MV-4-11 (cell line): ENCODE measurements around the gene DLG3.

Experiments used
- DNase-seq: peaks from one replicate; lab custom pipeline; 2025; lab: John Stamatoyannopoulos, UW

Gene DLG3

GRCh38 chrX:70437921-70438665 is 6.5 kb upstream of the DLG3 start:
- DNase-seq, result no peak

GRCh38 chrX:70439016-70439415 is 5.6 kb upstream of the DLG3 start:
- DNase-seq, result peak; percentile 40

GRCh38 chrX:70442224-70442623 is 2.4 kb upstream of the DLG3 start:
- DNase-seq, result no peak

DNA sequence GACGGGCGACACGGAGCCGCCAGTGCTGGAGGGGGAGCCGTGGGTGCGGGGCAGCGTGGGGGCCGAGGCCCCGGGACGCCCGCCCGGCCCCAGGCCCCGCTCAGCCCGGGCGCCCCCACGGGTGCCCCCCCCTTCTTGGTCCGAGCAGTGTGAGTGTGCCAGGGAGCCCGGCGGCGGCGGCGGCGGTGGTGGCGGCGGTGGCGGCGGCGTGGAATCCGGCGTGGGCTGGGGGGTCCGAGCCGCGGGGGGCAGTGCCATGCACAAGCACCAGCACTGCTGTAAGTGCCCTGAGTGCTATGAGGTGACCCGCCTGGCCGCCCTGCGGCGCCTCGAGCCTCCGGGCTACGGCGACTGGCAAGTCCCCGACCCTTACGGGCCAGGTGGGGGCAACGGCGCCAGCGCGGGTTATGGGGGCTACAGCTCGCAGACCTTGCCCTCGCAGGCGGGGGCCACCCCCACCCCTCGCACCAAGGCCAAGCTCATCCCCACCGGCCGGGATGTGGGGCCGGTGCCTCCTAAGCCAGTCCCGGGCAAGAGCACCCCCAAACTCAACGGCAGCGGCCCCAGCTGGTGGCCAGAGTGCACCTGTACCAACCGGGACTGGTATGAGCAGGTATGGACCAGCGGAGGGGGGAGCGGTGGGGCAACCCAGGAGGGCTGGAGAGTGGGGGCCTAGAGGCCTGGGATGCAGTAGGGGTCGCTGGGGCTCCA is 466 bp downstream of the DLG3 start:
- no peak for DNase-seq

- DNase-seq, result no peak
Observed at GRCh38 chrX:70445951-70446350, 1.3 kb downstream of the DLG3 start.

- DNase-seq, result no peak
Observed at GRCh38 chrX:70446380-70447350, 2.0 kb downstream of the DLG3 start.

GRCh38 chrX:70449457-70449966 is 4.9 kb downstream of the DLG3 start:
- DNase-seq, result no peak

GRCh38 chrX:70452143-70452733 is 7.6 kb downstream of the DLG3 start:
- DNase-seq, result peak; percentile 3

DNA sequence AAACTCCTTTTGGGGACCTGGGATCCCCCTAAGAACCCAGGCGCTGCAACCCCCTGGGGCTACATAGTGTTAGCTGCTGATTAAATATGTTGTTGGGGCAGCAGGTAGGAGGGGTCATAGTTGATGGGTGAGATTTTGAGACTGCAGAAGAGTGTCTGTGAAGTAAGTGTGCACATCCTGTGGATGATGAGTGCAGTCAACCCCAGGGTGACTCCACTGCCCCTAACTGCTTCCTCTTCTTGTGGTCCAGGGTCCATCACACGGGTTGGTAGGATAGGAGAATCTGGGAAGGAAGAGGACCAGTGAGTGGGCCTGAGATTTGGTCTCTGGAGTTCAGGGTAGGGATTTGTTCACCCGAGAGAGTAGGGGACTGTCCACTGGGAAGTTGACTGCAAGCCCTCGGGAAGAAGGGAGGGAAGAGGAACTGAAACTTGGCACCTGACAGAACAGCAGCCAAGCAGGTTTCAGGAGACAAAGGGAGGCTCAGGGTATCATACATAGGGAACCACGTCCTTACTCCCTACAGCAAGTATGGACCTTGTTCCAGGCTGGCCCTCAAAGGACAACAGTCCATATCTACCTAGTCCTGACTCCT is 8.5 kb downstream of the DLG3 start:
- no peak for DNase-seq

- no peak for DNase-seq
Observed at GRCh38 chrX:70454441-70455365, 10.1 kb downstream of the DLG3 start.

DNA sequence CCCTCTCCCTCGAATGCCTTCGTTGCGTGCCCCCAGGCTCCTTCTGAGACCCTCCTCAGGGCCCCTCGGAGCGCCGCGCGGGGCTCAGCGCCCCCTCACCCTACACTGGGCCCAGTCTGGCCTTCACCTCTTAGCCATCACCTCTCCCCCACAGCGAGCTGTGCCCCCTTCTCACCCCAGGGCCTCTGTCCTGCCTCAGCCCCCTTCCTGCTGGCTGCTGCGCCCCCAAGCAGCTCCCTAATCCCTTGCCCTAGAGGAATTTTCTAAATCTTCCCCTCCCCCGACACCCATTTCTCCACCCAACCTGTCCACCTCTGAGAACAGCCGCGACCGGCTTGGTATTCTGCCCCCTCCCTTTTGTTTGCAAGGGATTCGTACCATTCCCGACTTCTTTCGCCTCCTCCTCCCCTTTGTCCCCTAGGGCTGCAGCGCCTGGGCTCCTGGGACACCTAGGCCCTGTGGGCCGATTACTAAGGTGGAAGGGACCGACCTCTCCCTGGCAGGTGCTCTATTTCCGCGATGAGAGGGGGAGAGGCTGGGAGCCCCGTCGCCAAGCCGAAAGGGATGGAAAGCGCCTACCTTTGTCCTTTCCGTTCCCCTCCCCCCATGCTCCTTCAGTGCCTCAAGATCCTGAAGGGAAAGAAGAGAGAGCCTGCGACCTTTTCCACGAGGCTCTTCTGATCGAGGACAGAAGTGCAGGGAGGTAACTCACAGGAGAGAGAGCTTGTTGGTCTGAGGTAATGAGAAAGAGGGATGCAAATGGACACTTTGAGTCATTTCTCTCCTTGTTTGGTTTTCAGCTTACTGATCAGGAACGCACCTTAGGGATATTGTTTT is 10.9 kb downstream of the DLG3 start:
- DNase-seq, result no peak

- DNase-seq, result no peak
Observed at GRCh38 chrX:70456256-70456655, 11.6 kb downstream of the DLG3 start.

- no peak for DNase-seq
Observed at GRCh38 chrX:70461026-70461425, 16.4 kb downstream of the DLG3 start.

GRCh38 chrX:70464051-70464450 is 19.4 kb downstream of the DLG3 start:
- no peak for DNase-seq

DNA sequence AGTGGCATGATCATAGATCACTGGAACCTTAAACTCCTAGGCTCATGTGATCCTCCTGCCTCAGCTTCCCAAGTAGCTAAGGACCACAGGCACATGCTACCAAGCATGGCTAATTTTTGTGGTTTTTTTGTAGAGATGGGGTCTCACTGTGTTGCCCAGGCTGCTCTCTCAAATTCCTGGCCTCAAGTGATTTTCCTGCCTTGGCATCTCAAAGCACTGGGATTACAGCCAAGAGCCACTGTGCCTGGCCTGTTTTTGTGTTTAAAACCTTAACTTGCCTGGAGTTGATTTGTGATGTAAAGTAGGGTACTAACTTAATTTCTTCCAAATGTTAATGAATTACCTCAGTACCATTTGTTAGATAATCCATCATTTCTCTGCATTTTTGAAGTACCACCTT is 22.3 kb downstream of the DLG3 start:
- DNase-seq, result no peak

- no peak for DNase-seq
Observed at GRCh38 chrX:70468709-70469108, 24.1 kb downstream of the DLG3 start.

DNA sequence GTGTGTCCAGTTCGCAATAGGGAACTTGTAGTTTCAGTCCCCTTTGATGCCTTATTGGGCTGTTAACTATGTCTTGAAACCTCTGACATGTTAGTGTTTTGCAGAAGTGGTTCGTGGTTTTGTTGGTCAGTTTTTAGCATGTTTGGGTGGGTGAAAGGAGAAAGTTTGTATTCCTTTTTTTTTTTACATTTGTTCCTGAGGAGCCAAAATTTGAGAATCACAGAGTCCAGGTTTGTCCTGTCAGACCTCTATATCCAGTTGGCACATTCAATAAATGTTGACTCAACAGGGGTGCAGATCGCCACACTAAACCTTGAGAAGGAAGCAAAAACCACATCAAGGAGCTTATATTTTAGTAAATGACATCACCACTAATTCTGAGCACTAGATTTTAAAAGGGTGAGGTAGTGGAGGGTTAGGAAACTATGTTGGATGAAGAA is 26.2 kb downstream of the DLG3 start:
- DNase-seq, result peak; percentile 77

GRCh38 chrX:70476166-70476933 is 31.7 kb downstream of the DLG3 start:
- no peak for DNase-seq
